Measurements from ENCODE around the gene GLG1.
A peak's percentile ranks its signal among the peaks of the same experiment; 100 is the strongest.

GLG1 gene

DNA sequence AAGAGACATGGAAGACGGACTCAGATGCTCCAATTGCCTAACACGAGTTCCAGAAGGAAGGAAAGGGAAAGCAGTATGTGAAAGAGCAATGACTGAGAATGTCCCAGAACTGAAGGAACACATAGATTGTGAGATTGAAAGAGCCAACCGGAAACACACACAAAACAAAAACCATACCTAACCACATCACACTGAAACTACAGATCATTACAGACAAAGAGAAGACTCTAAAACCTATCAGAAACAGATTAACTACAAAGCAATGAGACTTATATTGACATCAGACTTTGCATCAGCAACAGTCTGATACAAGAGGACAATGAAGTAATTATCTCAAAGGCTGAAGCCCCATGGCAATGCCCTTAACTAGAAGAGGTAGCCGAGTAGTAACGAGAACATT is 140.0 kb downstream of the GLG1 start:
- ChIA-PET CTCF (no interaction called here), POLR2A (ENCODE audit: low non-redundant PET) (no interaction called here)
- TF ChIP-seq, protein P1, sequence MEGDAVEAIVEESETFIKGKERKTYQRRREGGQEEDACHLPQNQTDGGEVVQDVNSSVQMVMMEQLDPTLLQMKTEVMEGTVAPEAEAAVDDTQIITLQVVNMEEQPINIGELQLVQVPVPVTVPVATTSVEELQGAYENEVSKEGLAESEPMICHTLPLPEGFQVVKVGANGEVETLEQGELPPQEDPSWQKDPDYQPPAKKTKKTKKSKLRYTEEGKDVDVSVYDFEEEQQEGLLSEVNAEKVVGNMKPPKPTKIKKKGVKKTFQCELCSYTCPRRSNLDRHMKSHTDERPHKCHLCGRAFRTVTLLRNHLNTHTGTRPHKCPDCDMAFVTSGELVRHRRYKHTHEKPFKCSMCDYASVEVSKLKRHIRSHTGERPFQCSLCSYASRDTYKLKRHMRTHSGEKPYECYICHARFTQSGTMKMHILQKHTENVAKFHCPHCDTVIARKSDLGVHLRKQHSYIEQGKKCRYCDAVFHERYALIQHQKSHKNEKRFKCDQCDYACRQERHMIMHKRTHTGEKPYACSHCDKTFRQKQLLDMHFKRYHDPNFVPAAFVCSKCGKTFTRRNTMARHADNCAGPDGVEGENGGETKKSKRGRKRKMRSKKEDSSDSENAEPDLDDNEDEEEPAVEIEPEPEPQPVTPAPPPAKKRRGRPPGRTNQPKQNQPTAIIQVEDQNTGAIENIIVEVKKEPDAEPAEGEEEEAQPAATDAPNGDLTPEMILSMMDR (conservative IDR thresholded peaks at IDR 0.05; ENCODE audit: low read depth): no peak
- H3K27ac ChIP-seq: no peak overlapping the region
- no peak for DNase-seq (ENCODE audit: low spot score)

DNA sequence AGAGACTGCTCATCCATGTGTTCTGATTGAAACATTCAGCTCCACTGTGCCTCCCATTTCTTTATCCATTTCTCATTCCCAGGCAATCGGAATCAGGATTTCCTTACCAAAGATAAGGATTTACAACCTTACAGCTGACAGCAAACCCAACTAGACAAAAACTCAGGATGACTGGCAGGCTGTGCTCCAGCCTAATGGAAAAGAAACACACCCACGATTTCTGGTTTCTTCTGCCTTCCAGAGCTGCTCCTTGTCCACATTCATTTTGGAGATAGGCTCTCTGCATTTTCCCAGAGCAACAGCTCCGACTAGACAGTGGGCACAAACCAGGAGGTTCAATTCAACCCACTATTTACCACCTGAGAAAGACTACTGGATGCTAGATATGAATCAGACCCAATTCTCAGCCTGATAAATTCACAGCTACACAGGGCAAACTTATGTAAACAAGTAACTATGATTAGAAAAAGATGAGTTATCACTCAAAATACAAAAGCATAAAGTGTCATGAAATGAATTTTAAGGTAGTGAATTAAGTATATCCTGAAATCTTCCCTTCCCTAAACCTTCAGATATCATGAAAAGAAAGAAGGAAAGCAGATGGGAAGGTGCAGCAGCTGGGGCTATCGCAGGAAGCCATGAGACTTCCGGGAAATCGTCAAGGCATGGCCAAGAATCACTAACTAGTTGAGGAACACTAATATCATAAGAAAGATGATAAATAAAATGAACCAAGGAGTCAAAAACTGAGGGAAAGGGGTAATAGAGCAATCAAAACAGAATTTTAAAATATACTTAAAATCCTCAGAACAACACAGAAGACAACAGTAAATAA is 140.8 kb downstream of the GLG1 start:
- H3K27ac ChIP-seq: no peak overlapping the region
- CTCF ChIA-PET: interaction anchor here (0.8 kb wide), 1 partner anchor 112 kb away, joined by 3 read pairs; no protein-coding TSS in a partner anchor

DNA sequence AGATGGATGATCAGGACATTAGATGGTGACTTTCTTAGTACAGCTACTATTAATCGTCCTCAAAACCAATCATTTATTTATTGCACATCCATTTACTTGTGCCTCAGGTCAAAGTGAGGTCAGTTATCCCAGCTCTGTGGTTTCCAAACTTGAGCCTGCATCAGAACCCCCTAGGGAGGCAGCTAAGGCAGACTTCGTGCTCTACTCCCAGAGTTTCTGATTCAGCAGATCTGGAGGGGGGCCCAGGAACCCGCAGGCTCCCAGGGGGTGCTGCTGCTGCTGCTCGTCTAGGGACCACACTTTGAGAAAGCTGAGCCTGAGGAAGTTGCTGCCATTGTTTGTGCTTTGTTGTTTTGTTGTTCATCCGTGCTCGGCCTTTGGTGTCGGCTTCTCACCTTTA is 141.6 kb downstream of the GLG1 start:
- H3K27ac ChIP-seq: no peak overlapping the region
- no peak for DNase-seq (ENCODE audit: low spot score)
- POLR2A ChIA-PET (ENCODE audit: low non-redundant PET): no interaction called here
- TF ChIP-seq, protein P1 (conservative IDR thresholded peaks at IDR 0.05; ENCODE audit: low read depth): no peak
- CTCF ChIA-PET: interaction anchor here (0.8 kb wide), 1 partner anchor 113 kb away, joined by 3 read pairs; no protein-coding TSS in a partner anchor

More for the DNA sequence above, 140.8 kb downstream of the GLG1 start:
- TF ChIP-seq, protein P1 (conservative IDR thresholded peaks at IDR 0.05; ENCODE audit: low read depth): no peak
- no peak for DNase-seq (ENCODE audit: low spot score)
- POLR2A ChIA-PET (ENCODE audit: low non-redundant PET): no interaction called here

DNA sequence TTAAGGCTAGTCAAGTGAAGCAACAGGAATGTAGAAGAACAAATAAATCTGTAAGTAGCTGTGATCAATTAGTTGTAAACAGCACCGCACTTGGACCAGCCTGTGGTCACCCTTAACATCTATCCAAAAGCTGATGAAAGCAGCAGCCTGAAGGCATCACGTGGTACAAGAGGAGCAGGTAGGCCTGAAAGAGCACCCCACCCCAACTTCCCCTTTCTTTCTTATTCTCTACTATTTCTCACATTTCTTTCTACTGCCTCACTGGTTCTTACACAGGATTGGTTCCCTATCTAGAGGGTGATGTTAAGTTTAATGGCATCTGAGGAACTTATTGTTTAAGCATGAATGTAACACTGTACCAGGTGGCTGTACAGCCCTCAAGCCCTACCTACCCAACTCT is 143.0 kb downstream of the GLG1 start:
- ChIA-PET POLR2A (ENCODE audit: low non-redundant PET) (no interaction called here), CTCF (no interaction called here)
- H3K27ac ChIP-seq: peak overlapping the region; percentile 58
- TF ChIP-seq, protein P1 (conservative IDR thresholded peaks at IDR 0.05; ENCODE audit: low read depth): no peak
- no peak for DNase-seq (ENCODE audit: low spot score)

DNA sequence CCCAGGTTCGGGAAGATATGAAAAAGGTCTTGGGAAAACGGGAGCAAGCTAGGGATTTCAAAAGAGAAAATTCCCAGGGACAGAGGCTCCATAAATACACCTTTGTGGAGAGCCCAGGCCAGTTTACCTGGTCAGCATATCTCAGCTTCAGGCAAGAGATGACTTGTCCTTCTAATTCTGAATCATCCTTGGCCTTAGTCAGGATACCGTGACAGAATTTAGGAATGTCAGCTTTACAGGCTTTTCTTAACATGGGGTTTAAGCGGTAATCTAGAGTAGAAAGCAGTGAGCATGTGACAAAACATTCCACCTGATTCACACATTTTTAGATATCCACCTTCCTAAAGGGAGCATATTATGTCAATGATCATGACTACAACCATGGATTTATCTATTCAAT is 144.6 kb downstream of the GLG1 start:
- peak overlapping the region; percentile 66 for H3K27ac ChIP-seq
- ChIA-PET CTCF (no interaction called here), POLR2A (ENCODE audit: low non-redundant PET) (no interaction called here)
- DNase-seq (ENCODE audit: low spot score): peak; percentile 94
- TF ChIP-seq, protein P1 (conservative IDR thresholded peaks at IDR 0.05; ENCODE audit: low read depth): no peak

DNA sequence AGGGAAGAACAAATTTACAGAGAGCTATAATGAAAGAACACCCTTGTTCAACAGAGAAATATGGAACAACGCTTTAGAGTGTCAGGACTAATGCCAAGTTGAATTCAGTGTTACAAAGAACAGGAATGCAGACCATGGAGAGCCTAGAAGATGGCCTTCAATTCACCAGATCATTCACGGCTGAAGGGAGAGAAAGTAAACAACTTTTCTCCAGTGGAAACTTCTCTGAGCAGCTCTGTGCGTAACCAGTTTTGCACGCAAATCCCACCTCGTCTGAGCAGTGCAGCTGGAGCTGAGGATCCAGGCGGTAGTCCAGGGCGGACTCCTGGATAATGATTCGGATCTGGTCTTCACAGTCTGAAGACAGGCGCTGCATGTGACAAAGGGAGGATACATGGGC is 145.1 kb downstream of the GLG1 start:
- TF ChIP-seq, protein P1 (conservative IDR thresholded peaks at IDR 0.05; ENCODE audit: low read depth): no peak
- H3K27ac ChIP-seq: peak overlapping the region; percentile 66
- ChIA-PET CTCF (no interaction called here), POLR2A (ENCODE audit: low non-redundant PET) (no interaction called here)
- DNase-seq (ENCODE audit: low spot score): no peak
